HEK293 (cell line): ENCODE results near the gene NINL.

Experiments
- CTCF ChIA-PET: fragments of 350-600 bp; formaldehyde crosslinking; extraction: SDS; loops from one replicate; lab custom pipeline; 2021; ENCODE audit warnings: antibody characterized with exemption; lab: Yijun Ruan, JAX
- POLR2A ChIA-PET: fragments of 300-600 bp; formaldehyde crosslinking; extraction: SDS; loops from one replicate; lab custom pipeline; 2020; ENCODE audit warnings: antibody characterized with exemption, inconsistent platforms; lab: Yijun Ruan, JAX
- H3K27ac ChIP-seq: fragments of 200-500 bp; sonication (Bioruptor generic); 2 replicates; pipeline ENCODE4 v1.5.1; 2014; ENCODE audit warnings: low read depth, low read length, control low read depth, inconsistent platforms; ENCODE audit errors: extremely low read depth
- H3K36me3 ChIP-seq, 2 experiments: fragments of 200-500 bp in 1 of 2; sonication (Bioruptor generic) in 1 of 2; 1 replicate in 1 of 2; 2 replicates in 1 of 2; pipeline ENCODE4 v1.5.1; 2014 to 2017; ENCODE audit warnings: inconsistent platforms in 2 of 2, low read length in 2 of 2; ENCODE audit not compliant: control insufficient read depth in 2 of 2, insufficient read depth in 1 of 2
- H3K4me1 ChIP-seq: fragments of 200-500 bp; sonication (Bioruptor generic); 2 replicates; pipeline ENCODE4 v1.5.1; 2014; ENCODE audit warnings: mild to moderate bottlenecking, low read length, inconsistent platforms; ENCODE audit not compliant: control insufficient read depth, insufficient read depth
- H3K4me3 ChIP-seq: 2 replicates; pipeline ENCODE4 v1.5.1; 2011; ENCODE audit warnings: low read depth, mild to moderate bottlenecking, control low read depth, low read length, moderate library complexity
- H3K9me3 ChIP-seq: fragments of 200-500 bp; sonication (Bioruptor generic); 2 replicates; pipeline ENCODE4 v1.5.1; 2014; ENCODE audit warnings: low read depth, low read length, inconsistent platforms; ENCODE audit not compliant: control insufficient read depth, insufficient read depth
- HIC1 ChIP-seq: fragments of 450-650 bp; formaldehyde crosslinking; IDR thresholded peaks from 2 replicates; pipeline ENCODE4 v1.5.1; 2016; ENCODE audit warnings: missing biosample characterization, missing genetic modification characterization
- KLF17 ChIP-seq: fragments of 450-650 bp; formaldehyde crosslinking; IDR thresholded peaks from 2 replicates; pipeline ENCODE4 v1.5.1; 2016; ENCODE audit warnings: missing biosample characterization, missing genetic modification characterization
- ZIC2 ChIP-seq: fragments of 450-650 bp; formaldehyde crosslinking; IDR thresholded peaks from 2 replicates; pipeline ENCODE4 v1.5.1; 2016; ENCODE audit warnings: missing biosample characterization, missing genetic modification characterization
- ZNF148 ChIP-seq: fragments of 450-650 bp; formaldehyde crosslinking; IDR thresholded peaks from 2 replicates; pipeline ENCODE4 v1.5.0; 2017; ENCODE audit warnings: missing biosample characterization, missing genetic modification characterization, borderline replicate concordance
- ZNF280C ChIP-seq: fragments of 450-650 bp; formaldehyde crosslinking; IDR thresholded peaks from 2 replicates; pipeline ENCODE4 v1.5.1; 2016; ENCODE audit warnings: missing biosample characterization, missing genetic modification characterization
- ZNF426 ChIP-seq: fragments of 450-650 bp; formaldehyde crosslinking; IDR thresholded peaks from 2 replicates; pipeline ENCODE4 v1.5.1; 2017; ENCODE audit warnings: missing biosample characterization, missing genetic modification characterization, mild to moderate bottlenecking, inconsistent platforms, moderate library complexity
- ZNF510 ChIP-seq: fragments of 450-650 bp; formaldehyde crosslinking; IDR thresholded peaks from 2 replicates; pipeline ENCODE4 v1.5.1; 2018; ENCODE audit warnings: mild to moderate bottlenecking, missing genetic modification characterization, missing biosample characterization; ENCODE audit not compliant: insufficient replicate concordance
- ZNF514 ChIP-seq: fragments of 450-650 bp; formaldehyde crosslinking; IDR thresholded peaks from 2 replicates; pipeline ENCODE4 v1.5.1; 2016; ENCODE audit warnings: missing biosample characterization, missing genetic modification characterization
- ZNF529 ChIP-seq: fragments of 450-650 bp; formaldehyde crosslinking; IDR thresholded peaks from 2 replicates; pipeline ENCODE4 v1.5.1; 2017; ENCODE audit warnings: missing genetic modification characterization, missing biosample characterization; ENCODE audit not compliant: insufficient replicate concordance
- ZNF645 ChIP-seq: fragments of 450-650 bp; formaldehyde crosslinking; IDR thresholded peaks from 2 replicates; pipeline ENCODE4; 2016; ENCODE audit warnings: missing biosample characterization, missing genetic modification characterization
- ZNF677 ChIP-seq: fragments of 450-650 bp; IDR thresholded peaks from 2 replicates; pipeline ENCODE4 v1.5.0; 2018; ENCODE audit warnings: missing biosample characterization, mild to moderate bottlenecking, missing genetic modification characterization, moderate library complexity
- ZNF692 ChIP-seq: fragments of 450-650 bp; formaldehyde crosslinking; IDR thresholded peaks from 2 replicates; pipeline ENCODE4 v1.5.1; 2016; ENCODE audit warnings: missing biosample characterization, missing genetic modification characterization
- ZNF704 ChIP-seq: fragments of 450-650 bp; formaldehyde crosslinking; IDR thresholded peaks from 2 replicates; pipeline ENCODE4 v1.5.1; 2016; ENCODE audit warnings: missing biosample characterization, missing genetic modification characterization
- TF ChIP-seq, protein P1 (sequence below): fragments of 450-650 bp; formaldehyde crosslinking; IDR thresholded peaks from 2 replicates; pipeline ENCODE4 v1.5.1; 2016; ENCODE audit warnings: missing biosample characterization, missing genetic modification characterization

Gene NINL

GRCh38 chr20:25499031-25499430, 86.3 kb downstream of the NINL start (continued):
- TF ChIP-seq HIC1 (tag by site-specific recombination) (no peak), ZIC2 (tag by site-specific recombination) (no peak), ZNF148 (no peak), ZNF692 (tag by site-specific recombination) (no peak), ZNF529 (tag by site-specific recombination) (no peak), ZNF645 (tag by site-specific recombination) (no peak), ZNF677 (tag by site-specific recombination) (no peak), ZNF280C (tag by site-specific recombination) (no peak), ZNF510 (tag by site-specific recombination) (no peak)

- CTCF ChIA-PET: no interaction called here
- TF ChIP-seq KLF17 (no peak), ZNF704 (tag by site-specific recombination) (no peak), ZNF426 (tag by site-specific recombination) (no peak), ZNF514 (tag by site-specific recombination) (no peak)
- TF ChIP-seq, protein P1, sequence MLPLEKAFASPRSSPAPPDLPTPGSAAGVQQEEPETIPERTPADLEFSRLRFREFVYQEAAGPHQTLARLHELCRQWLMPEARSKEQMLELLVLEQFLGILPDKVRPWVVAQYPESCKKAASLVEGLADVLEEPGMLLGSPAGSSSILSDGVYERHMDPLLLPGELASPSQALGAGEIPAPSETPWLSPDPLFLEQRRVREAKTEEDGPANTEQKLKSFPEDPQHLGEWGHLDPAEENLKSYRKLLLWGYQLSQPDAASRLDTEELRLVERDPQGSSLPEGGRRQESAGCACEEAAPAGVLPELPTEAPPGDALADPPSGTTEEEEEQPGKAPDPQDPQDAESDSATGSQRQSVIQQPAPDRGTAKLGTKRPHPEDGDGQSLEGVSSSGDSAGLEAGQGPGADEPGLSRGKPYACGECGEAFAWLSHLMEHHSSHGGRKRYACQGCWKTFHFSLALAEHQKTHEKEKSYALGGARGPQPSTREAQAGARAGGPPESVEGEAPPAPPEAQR (tag by site-specific recombination): no peak
- POLR2A ChIA-PET: interaction anchor here (0.6 kb wide), 1 partner anchor 83 kb away, joined by 3 read pairs; no protein-coding TSS in a partner anchor
- H3K27ac ChIP-seq: no peak overlapping the region
- no peaks in the 10 kb centered on the region for H3K4me1 ChIP-seq
- no peak overlapping the region for H3K4me3 ChIP-seq
- H3K9me3 ChIP-seq: no peaks in the 10 kb centered on the region
- H3K36me3 ChIP-seq: peaks cover 0 to 58% of the 10 kb centered on the region in 2 experiments; a peak in 2 of 3 replicates
Measured at GRCh38 chr20:25498280-25498606, 87.1 kb downstream of the NINL start.
